Liver (tissue), 9 donors: ENCODE results near the gene CCP110. TPM values are rescaled to one million over a fixed set of nuclear protein-coding genes. Genes with fewer than 3 reads are reported as not detected.
A peak's percentile ranks its signal among the peaks of the same experiment; 100 is the strongest.

Experiments used
- DNase-seq: peaks from one replicate; pipeline ENCODE4 v3.0.0-alpha.2; 2017; ENCODE audit warnings: low spot score
- H3K27ac ChIP-seq, 2 donors: one replicate each; pipeline ENCODE4 v1.7.0; 2013; ENCODE audit warnings: inconsistent platforms in 2 of 2, low read length in 2 of 2, control low read depth in 1 of 2, low read depth in 1 of 2, mild to moderate bottlenecking in 1 of 2
- H3K27me3 ChIP-seq, 4 donors: one replicate each; pipeline versions ENCODE4 v1.6.1 to v1.7.0; 2013; ENCODE audit warnings: low read length in 3 of 4, inconsistent platforms in 1 of 4, mild to moderate bottlenecking in 1 of 4, moderate library complexity in 1 of 4; ENCODE audit not compliant: control insufficient read depth in 4 of 4, insufficient read depth in 4 of 4
- H3K36me3 ChIP-seq, 4 donors: one replicate each; pipeline versions ENCODE4 v1.6.1 to v1.7.0; 2013; ENCODE audit warnings: low read length in 3 of 4, mild to moderate bottlenecking in 3 of 4, low read depth in 1 of 4, moderate library complexity in 1 of 4; ENCODE audit not compliant: control insufficient read depth in 4 of 4, insufficient read depth in 3 of 4
- H3K4me1 ChIP-seq, 4 donors: one replicate each; pipeline versions ENCODE4 v1.6.1 to v1.7.0; 2013; ENCODE audit warnings: low read length in 3 of 4, mild to moderate bottlenecking in 3 of 4, moderate library complexity in 1 of 4; ENCODE audit not compliant: control insufficient read depth in 4 of 4, insufficient read depth in 4 of 4
- H3K4me3 ChIP-seq, 3 donors: one replicate each; pipeline versions ENCODE4 v1.6.1 to v1.7.0; 2013; ENCODE audit warnings: low read length in 3 of 3, control low read depth in 1 of 3, low read depth in 1 of 3, mild to moderate bottlenecking in 1 of 3
- H3K9ac ChIP-seq, 2 donors: one replicate each; pipeline ENCODE4 v1.7.0; 2013; ENCODE audit warnings: low read length in 2 of 2, mild to moderate bottlenecking in 2 of 2, moderate library complexity in 2 of 2, control low read depth in 1 of 2, low read depth in 1 of 2
- H3K9me3 ChIP-seq, 4 donors: one replicate each; pipeline versions ENCODE4 v1.6.1 to v1.7.0; 2013; ENCODE audit warnings: low read length in 3 of 4; ENCODE audit not compliant: control insufficient read depth in 4 of 4
- ATF3 ChIP-seq: IDR thresholded peaks from 2 replicates; pipeline ENCODE4 v1.6.1; 2016; ENCODE audit warnings: antibody characterized with exemption
- EGR1 ChIP-seq, 2 donors: IDR thresholded peaks; 2 replicates each; pipeline ENCODE4 v1.6.1; 2016 to 2018; ENCODE audit warnings: antibody characterized with exemption in 2 of 2, low read depth in 2 of 2
- FOXA1 ChIP-seq: IDR thresholded peaks from 2 replicates; pipeline ENCODE4 v1.6.1; 2016; ENCODE audit warnings: antibody characterized with exemption
- GABPA ChIP-seq, 2 donors: IDR thresholded peaks in 1 of 2; conservative IDR thresholded peaks in 1 of 2; 2 replicates each; pipeline ENCODE4 v1.6.1; 2016; ENCODE audit warnings: antibody characterized with exemption in 2 of 2, mild to moderate bottlenecking in 1 of 2, moderate library complexity in 1 of 2
- HNF4A ChIP-seq, 2 donors: conservative IDR thresholded peaks; 2 replicates each; pipeline ENCODE4 v1.6.1; 2016; ENCODE audit warnings: antibody characterized with exemption in 2 of 2, mild to moderate bottlenecking in 2 of 2
- HNF4G ChIP-seq: IDR thresholded peaks from 2 replicates; pipeline ENCODE4 v1.6.1; 2016; ENCODE audit warnings: antibody characterized with exemption
- JUND ChIP-seq, 2 donors: IDR thresholded peaks; 2 replicates each; pipeline ENCODE4 v1.6.1; 2016; ENCODE audit warnings: antibody characterized with exemption in 2 of 2
- MAX ChIP-seq: IDR thresholded peaks from 2 replicates; pipeline ENCODE4 v1.6.1; 2016; ENCODE audit warnings: antibody characterized with exemption
- NR2F2 ChIP-seq: IDR thresholded peaks from 2 replicates; pipeline ENCODE4 v1.6.1; 2016; ENCODE audit warnings: antibody characterized with exemption
- RAD21 ChIP-seq, 2 donors: IDR thresholded peaks; 2 replicates each; pipeline ENCODE4 v1.6.1; 2016; ENCODE audit warnings: antibody characterized with exemption in 2 of 2, mild to moderate bottlenecking in 2 of 2
- REST ChIP-seq: IDR thresholded peaks from 2 replicates; pipeline ENCODE4 v1.6.1; 2016; ENCODE audit warnings: antibody characterized with exemption, mild to moderate bottlenecking
- RXRA ChIP-seq, 2 donors: IDR thresholded peaks; 2 replicates each; pipeline ENCODE4 v1.6.1; 2017 to 2018; ENCODE audit warnings: antibody characterized with exemption in 2 of 2, mild to moderate bottlenecking in 1 of 2
- SP1 ChIP-seq: IDR thresholded peaks from 2 replicates; pipeline ENCODE4 v1.6.1; 2018; ENCODE audit warnings: antibody characterized with exemption, mild to moderate bottlenecking
- TAF1 ChIP-seq: conservative IDR thresholded peaks from 2 replicates; pipeline ENCODE4 v1.6.1; 2016; ENCODE audit warnings: antibody characterized with exemption, mild to moderate bottlenecking
- YY1 ChIP-seq: IDR thresholded peaks from 2 replicates; pipeline ENCODE4 v1.6.1; 2016; ENCODE audit warnings: antibody characterized with exemption, mild to moderate bottlenecking
- ZBTB33 ChIP-seq: IDR thresholded peaks from 2 replicates; pipeline ENCODE4 v1.6.1; 2016; ENCODE audit warnings: antibody characterized with exemption
- WGBS: extraction: QIAGEN DNeasy Blood & Tissue Kit; methylation state at CpG from one replicate; pipeline ENCODE4 v1.1.7; 2013; 5-methylcytosine and 5-hydroxymethylcytosine counted together
- polyA plus RNA-seq, 2 donors: library from polyadenylated mRNA; stranded (reverse) in 1 of 2; unstranded in 1 of 2; fragments of 200-250 nt in 1 of 2; fragments of >200 nt in 1 of 2; fragmentation: Nextera tagmentation in 1 of 2; extraction: Ambion mirVana in 1 of 2; gene quantifications; one replicate each; pipeline versions ENCODE4 v1.2.1 to v1.2.3, GENCODE V29; 2013 to 2015
- total RNA-seq, 2 donors: library from RNA; depleted of rRNA; stranded (reverse); fragments of >200 nt; gene quantifications; one replicate each; pipeline ENCODE4 v1.2.3, GENCODE V29; 2014
- donor health status: healthy.
- donor health status: healthy.
- donor health status: healthy.
- donor health status: healthy.
- donor health status: healthy.

The CCP110 gene
- total and polyA plus RNA-seq, 4 donors = 1.8 to 25.0 (median 5.5) TPM

- no peaks in the 10 kb centered on the region for H3K9me3 ChIP-seq
- no peak overlapping the region for H3K27ac ChIP-seq
- TF ChIP-seq HNF4A (conservative IDR thresholded peaks at IDR 0.05) = no peak
- no peak for TF ChIP-seq TAF1
- no peak for TF ChIP-seq MAX
- TF ChIP-seq FOXA1 = no peak
- no peak for TF ChIP-seq JUND (IDR thresholded peaks at IDR 0.05)
- TF ChIP-seq RXRA (IDR thresholded peaks at IDR 0.05) = no peak
- no peak for TF ChIP-seq GABPA (IDR thresholded peaks at IDR 0.05 in 1 of 2, conservative IDR thresholded peaks at IDR 0.05 in 1 of 2)
- TF ChIP-seq ATF3 = no peak
- no peak for TF ChIP-seq REST
- no peak for TF ChIP-seq NR2F2
- no peak for TF ChIP-seq SP1
- TF ChIP-seq HNF4G = no peak
- no peak for TF ChIP-seq EGR1 (IDR thresholded peaks at IDR 0.05; ENCODE audit: low read depth in 2 of 2)
- TF ChIP-seq YY1 = no peak
- TF ChIP-seq RAD21 (IDR thresholded peaks at IDR 0.05) = no peak
- TF ChIP-seq ZBTB33 = no peak
- 62% methylated on average over 3 of the region's 3 CpGs for WGBS
- no peaks in the 10 kb centered on the region for H3K4me1 ChIP-seq
- no peak overlapping the region for H3K9ac ChIP-seq
- H3K4me3 ChIP-seq = no peak overlapping the region
- no peaks in the 10 kb centered on the region for H3K36me3 ChIP-seq
- no peak for DNase-seq
- no peaks in the 10 kb centered on the region for H3K27me3 ChIP-seq
Measured at GRCh38 chr16:19479302-19479721, 44.4 kb upstream of the CCP110 start.

- peak in 1 of 2 donors; percentile 4 for TF ChIP-seq HNF4A (conservative IDR thresholded peaks at IDR 0.05)
- no peak for TF ChIP-seq REST
- TF ChIP-seq NR2F2 = no peak
- peak in 1 of 2 donors; percentile 31 for TF ChIP-seq RXRA (IDR thresholded peaks at IDR 0.05)
- Histone ChIP-seq H3K4me1 (no peaks in the 10 kb centered on the region), H3K36me3 (no peaks in the 10 kb centered on the region), H3K9me3 (no peaks in the 10 kb centered on the region), H3K4me3 (no peak overlapping the region), H3K9ac (no peak overlapping the region), H3K27me3 (no peaks in the 10 kb centered on the region), H3K27ac (no peak overlapping the region)
- 81% methylated on average over 2 of the region's 2 CpGs for WGBS
- DNase-seq = no peak
Measured at GRCh38 chr16:19481296-19481695, 42.4 kb upstream of the CCP110 start.
